ENCODE measurements around the gene HDGFL3. TPM values are rescaled to one million over a fixed set of nuclear protein-coding genes. Genes with fewer than 3 reads are reported as not detected.

Gene HDGFL3
- total RNA-seq, 1 donor from 2014 or later, result 231 TPM

GRCh38 chr15:83194528-83194927, 13.1 kb downstream of the HDGFL3 start:
- no peak for DNase-seq (ENCODE audit: low spot score)
- peaks cover 7% of the 10 kb centered on the region for H3K36me3 ChIP-seq
- H2AFZ ChIP-seq (replicated peaks), result no peak overlapping the region
- TF ChIP-seq, protein P1, sequence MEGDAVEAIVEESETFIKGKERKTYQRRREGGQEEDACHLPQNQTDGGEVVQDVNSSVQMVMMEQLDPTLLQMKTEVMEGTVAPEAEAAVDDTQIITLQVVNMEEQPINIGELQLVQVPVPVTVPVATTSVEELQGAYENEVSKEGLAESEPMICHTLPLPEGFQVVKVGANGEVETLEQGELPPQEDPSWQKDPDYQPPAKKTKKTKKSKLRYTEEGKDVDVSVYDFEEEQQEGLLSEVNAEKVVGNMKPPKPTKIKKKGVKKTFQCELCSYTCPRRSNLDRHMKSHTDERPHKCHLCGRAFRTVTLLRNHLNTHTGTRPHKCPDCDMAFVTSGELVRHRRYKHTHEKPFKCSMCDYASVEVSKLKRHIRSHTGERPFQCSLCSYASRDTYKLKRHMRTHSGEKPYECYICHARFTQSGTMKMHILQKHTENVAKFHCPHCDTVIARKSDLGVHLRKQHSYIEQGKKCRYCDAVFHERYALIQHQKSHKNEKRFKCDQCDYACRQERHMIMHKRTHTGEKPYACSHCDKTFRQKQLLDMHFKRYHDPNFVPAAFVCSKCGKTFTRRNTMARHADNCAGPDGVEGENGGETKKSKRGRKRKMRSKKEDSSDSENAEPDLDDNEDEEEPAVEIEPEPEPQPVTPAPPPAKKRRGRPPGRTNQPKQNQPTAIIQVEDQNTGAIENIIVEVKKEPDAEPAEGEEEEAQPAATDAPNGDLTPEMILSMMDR (IDR thresholded peaks at IDR 0.05), result no peak
- TF ChIP-seq EZH2 (IDR thresholded peaks at IDR 0.05) (no peak), EZH2phosphoT487 (IDR thresholded peaks at IDR 0.05) (no peak)
- peaks cover 49% of the 10 kb centered on the region for H3K36me3 Mint-ChIP-seq
- H3K27me3 ChIP-seq, result no peaks in the 10 kb centered on the region
- no peak overlapping the region for H3K9ac ChIP-seq
- H3K9me3 ChIP-seq (ENCODE audit: low read depth), result no peaks in the 10 kb centered on the region
- H4K20me1 ChIP-seq (ENCODE audit: low read depth), result peaks cover 56% of the 10 kb centered on the region
- peaks cover 2% of the 10 kb centered on the region for H3K4me1 ChIP-seq
- no peak overlapping the region for H3K4me3 Mint-ChIP-seq
- H3K27me3 Mint-ChIP-seq (ENCODE audit: insufficient read depth, low read depth), result no peaks in the 10 kb centered on the region
- no peaks in the 10 kb centered on the region for H3K4me1 Mint-ChIP-seq
- no peak overlapping the region for H3K27ac ChIP-seq
- no peak overlapping the region for H3K27ac Mint-ChIP-seq
- no peak overlapping the region for H3K4me2 ChIP-seq
- no peak overlapping the region for H3K4me3 ChIP-seq
- no peaks in the 10 kb centered on the region for H3F3A ChIP-seq (ENCODE audit: low read depth)
- H3K79me2 ChIP-seq (ENCODE audit: low read depth), result peaks cover 100% of the 10 kb centered on the region
- H3K9me3 Mint-ChIP-seq, result peaks cover 29% of the 10 kb centered on the region

DNA sequence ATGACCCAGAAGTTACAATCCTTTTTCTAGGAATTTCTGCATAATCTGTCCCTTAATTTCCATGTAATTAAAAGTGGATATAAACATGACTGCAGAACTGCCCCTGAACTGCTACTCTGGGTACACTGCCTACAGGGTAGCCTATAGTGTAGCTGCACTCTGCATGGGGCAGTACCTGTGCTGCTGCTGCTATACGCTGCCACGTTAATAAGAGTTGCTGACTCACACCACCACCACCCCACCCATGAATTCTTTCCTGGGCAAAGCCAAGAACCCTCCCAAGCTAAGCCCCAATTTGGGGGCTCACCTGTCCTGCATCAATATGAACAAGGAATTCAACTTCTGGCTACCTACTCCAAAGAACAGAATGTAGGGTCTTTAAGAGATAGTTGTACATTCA, 13.9 kb downstream of the HDGFL3 start:
- H3K79me2 ChIP-seq (ENCODE audit: low read depth), result peaks cover 100% of the 10 kb centered on the region
- no peak overlapping the region for H3K4me3 ChIP-seq
- DNase-seq (ENCODE audit: low spot score), result no peak
- peaks cover 50% of the 10 kb centered on the region for H3K36me3 Mint-ChIP-seq
- peaks cover 53% of the 10 kb centered on the region for H4K20me1 ChIP-seq (ENCODE audit: low read depth)
- H3K9me3 ChIP-seq (ENCODE audit: low read depth), result no peaks in the 10 kb centered on the region
- H3K27ac ChIP-seq, result no peak overlapping the region
- H3K27ac Mint-ChIP-seq, result no peak overlapping the region
- H3K27me3 Mint-ChIP-seq (ENCODE audit: insufficient read depth, low read depth), result no peaks in the 10 kb centered on the region
- peaks cover 2% of the 10 kb centered on the region for H3K4me1 ChIP-seq
- no peaks in the 10 kb centered on the region for H3F3A ChIP-seq (ENCODE audit: low read depth)
- TF ChIP-seq EZH2 (IDR thresholded peaks at IDR 0.05) (no peak), EZH2phosphoT487 (IDR thresholded peaks at IDR 0.05) (no peak)
- TF ChIP-seq, protein P1 (IDR thresholded peaks at IDR 0.05), result no peak
- no peak overlapping the region for H2AFZ ChIP-seq (replicated peaks)
- H3K9me3 Mint-ChIP-seq, result peaks cover 29% of the 10 kb centered on the region
- H3K36me3 ChIP-seq, result peaks cover 7% of the 10 kb centered on the region
- no peak overlapping the region for H3K4me3 Mint-ChIP-seq
- no peaks in the 10 kb centered on the region for H3K4me1 Mint-ChIP-seq
- no peak overlapping the region for H3K9ac ChIP-seq
- H3K27me3 ChIP-seq, result no peaks in the 10 kb centered on the region
- H3K4me2 ChIP-seq, result no peak overlapping the region

DNA sequence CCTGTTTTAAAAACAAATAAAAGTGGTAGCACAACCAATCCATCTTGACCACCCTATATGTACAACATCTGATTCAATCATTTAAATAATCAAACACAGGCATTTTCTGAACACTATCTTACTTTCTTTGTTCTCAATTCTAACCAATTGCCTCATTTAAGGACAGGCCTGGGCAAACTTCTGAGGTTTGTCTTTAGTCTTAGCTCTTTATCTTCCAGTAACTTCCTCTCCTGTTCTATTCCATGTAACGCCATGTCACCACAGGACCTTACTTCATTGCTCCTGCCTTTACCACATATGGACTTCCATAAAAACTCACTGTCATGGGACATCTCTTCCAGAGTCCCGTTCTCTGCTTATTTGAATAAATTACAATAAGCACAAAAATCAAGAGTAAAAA, 14.9 kb downstream of the HDGFL3 start:
- Mint-ChIP-seq H3K9me3 (peaks cover 29% of the 10 kb centered on the region), H3K27ac (no peak overlapping the region), H3K36me3 (peaks cover 51% of the 10 kb centered on the region), H3K27me3 (ENCODE audit: insufficient read depth, low read depth) (no peaks in the 10 kb centered on the region), H3K4me1 (no peaks in the 10 kb centered on the region), H3K4me3 (no peak overlapping the region)
- TF ChIP-seq EZH2phosphoT487 (IDR thresholded peaks at IDR 0.05) (no peak), EZH2 (IDR thresholded peaks at IDR 0.05) (no peak)
- TF ChIP-seq, protein P1 (IDR thresholded peaks at IDR 0.05), result no peak
- Histone ChIP-seq H3K9me3 (ENCODE audit: low read depth) (no peaks in the 10 kb centered on the region), H3K4me1 (peaks cover 2% of the 10 kb centered on the region), H2AFZ (replicated peaks) (no peak overlapping the region), H4K20me1 (ENCODE audit: low read depth) (peaks cover 45% of the 10 kb centered on the region), H3K27me3 (no peaks in the 10 kb centered on the region), H3K4me3 (no peak overlapping the region), H3K4me2 (no peak overlapping the region), H3K9ac (no peak overlapping the region), H3K79me2 (ENCODE audit: low read depth) (peaks cover 100% of the 10 kb centered on the region), H3F3A (ENCODE audit: low read depth) (no peaks in the 10 kb centered on the region), H3K36me3 (peaks cover 7% of the 10 kb centered on the region), H3K27ac (no peak overlapping the region)
- no peak for DNase-seq (ENCODE audit: low spot score)

All from neural progenitor cell (in vitro differentiated cells).